RWPE1 (cell line): Measurements from ENCODE around the gene C1QTNF2.

ENCODE experiments used
- CTCF ChIA-PET: fragments of 350-600 bp; sonication (Branson Sonifier 250); formaldehyde crosslinking; extraction: SDS; loops from one replicate; lab custom pipeline; 2021; lab: Yijun Ruan, JAX
- POLR2A ChIA-PET: fragments of 400-600 bp; formaldehyde crosslinking; extraction: SDS; loops from one replicate; lab custom pipeline; 2020; ENCODE audit warnings: antibody characterized with exemption; ENCODE audit not compliant: low non-redundant PET; lab: Yijun Ruan, JAX
- DNase-seq: peaks from one replicate; pipeline ENCODE4 v3.0.0; 2012; ENCODE audit warnings: low spot score
- H3K27ac ChIP-seq: fragments of 450-650 bp; 2 replicates; pipeline ENCODE4 v1.5.1; 2017
- CTCF ChIP-seq: fragments of 450-650 bp; conservative IDR thresholded peaks from 2 replicates; pipeline ENCODE4 v1.5.1; 2017; ENCODE audit warnings: low read depth, mild to moderate bottlenecking

The C1QTNF2 gene

GRCh38 chr5:160327818-160328217 lies 42.6 kb downstream of the C1QTNF2 start:
- ChIA-PET CTCF (no interaction called here), POLR2A (no interaction called here)
- DNase-seq: no peak
- no peak for TF ChIP-seq CTCF
- H3K27ac ChIP-seq: no peak overlapping the region

- POLR2A ChIA-PET: no interaction called here
- TF ChIP-seq CTCF: no peak
- no peak for DNase-seq
Measured at GRCh38 chr5:160326981-160327380, 43.4 kb downstream of the C1QTNF2 start.

GRCh38 chr5:160325716-160326115 lies 44.7 kb downstream of the C1QTNF2 start:
- POLR2A ChIA-PET: no interaction called here
- no peak for TF ChIP-seq CTCF
- CTCF ChIA-PET: no interaction called here
- no peak for DNase-seq
- H3K27ac ChIP-seq: no peak overlapping the region

More at GRCh38 chr5:160326981-160327380, 43.4 kb downstream of the C1QTNF2 start:
- H3K27ac ChIP-seq: no peak overlapping the region
- CTCF ChIA-PET: interaction anchor here (0.6 to 1.6 kb wide), 3 partner anchors 19 to 246 kb away, joined by 3 to 5 read pairs (median 4); no protein-coding TSS in a partner anchor

- POLR2A ChIA-PET: no interaction called here
- TF ChIP-seq CTCF: no peak
- no peak for DNase-seq
- H3K27ac ChIP-seq: no peak overlapping the region
- CTCF ChIA-PET: no interaction called here
Measured at GRCh38 chr5:160324886-160325285, 45.5 kb downstream of the C1QTNF2 start.

GRCh38 chr5:160318409-160318808 lies 52.0 kb downstream of the C1QTNF2 start:
- H3K27ac ChIP-seq: no peak overlapping the region
- POLR2A ChIA-PET: no interaction called here
- no peak for DNase-seq
- no peak for TF ChIP-seq CTCF
- CTCF ChIA-PET: interaction anchor here (1.0 kb wide), 1 partner anchor 27 kb away, joined by 4 read pairs; no protein-coding TSS in a partner anchor

- no peak for TF ChIP-seq CTCF
- ChIA-PET POLR2A (no interaction called here), CTCF (no interaction called here)
- DNase-seq: no peak
- no peak overlapping the region for H3K27ac ChIP-seq
Measured at GRCh38 chr5:160317434-160317833, 53.0 kb downstream of the C1QTNF2 start.
